Fibroblast of the aortic adventitia (primary cell): ENCODE measurements around the gene ZNF212. TPM values are rescaled to one million over a fixed set of nuclear protein-coding genes. Genes with fewer than 3 reads are reported as not detected.

Experiments used
- DNase-seq: peaks from one replicate; pipeline ENCODE4 v3.0.0-alpha.2; 2010; ENCODE audit warnings: low read depth
- H3K4me3 ChIP-seq: 2 replicates; pipeline ENCODE4 v1.5.1; 2011; ENCODE audit warnings: low read depth, mild to moderate bottlenecking, control low read depth, low read length, moderate library complexity
- CTCF ChIP-seq: IDR thresholded peaks from 2 replicates; pipeline ENCODE4 v1.5.1; 2011; ENCODE audit warnings: mild to moderate bottlenecking, low read length, control low read depth, inconsistent platforms; ENCODE audit not compliant: insufficient read depth
- total RNA-seq: library from RNA; depleted of rRNA; stranded (reverse); fragments of >200 nt; gene quantifications from 2 replicates; pipeline ENCODE4 v1.2.3, GENCODE V29; 2012; ENCODE audit warnings: low replicate concordance

Gene ZNF212
- total RNA-seq, 1 donor, result 5.6 TPM

GRCh38 chr7:149291036-149291780 is 51.8 kb downstream of the ZNF212 start:
- no peak overlapping the region for H3K4me3 ChIP-seq
- no peak for TF ChIP-seq CTCF
- DNase-seq, result no peak

DNA sequence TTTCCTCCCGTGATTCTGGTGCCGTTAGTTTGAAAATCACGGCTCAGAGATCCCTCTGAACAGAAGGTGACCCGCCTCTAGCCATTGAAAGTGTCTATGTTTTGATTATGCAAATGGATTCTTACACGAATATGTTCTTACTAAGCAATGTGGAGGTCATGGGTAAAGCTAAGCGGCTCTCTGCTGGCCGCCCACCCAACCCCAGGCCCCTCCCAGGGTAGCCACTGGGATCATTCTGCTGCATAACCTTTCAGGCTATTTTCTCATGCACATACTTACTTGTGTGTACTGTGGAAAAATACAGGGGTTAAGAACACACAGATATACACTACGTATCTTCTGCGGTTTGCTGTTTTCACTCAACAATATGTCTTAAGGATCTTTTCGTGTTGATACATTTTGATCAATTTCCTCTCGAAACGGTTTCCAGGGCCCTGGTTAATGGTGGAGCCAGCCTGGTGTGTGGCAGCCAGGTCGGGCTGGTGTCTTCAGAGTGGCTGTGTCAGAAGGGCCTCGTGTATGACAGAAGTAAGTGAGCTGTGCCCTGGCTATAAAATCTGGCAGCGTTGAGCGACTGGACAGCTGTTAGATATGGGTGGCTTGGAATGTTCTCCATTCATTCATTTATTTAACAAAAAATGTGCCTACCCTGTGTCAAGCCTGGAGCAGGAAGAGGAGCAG is 52.5 kb downstream of the ZNF212 start:
- no peak for TF ChIP-seq CTCF
- DNase-seq, result no peak
- H3K4me3 ChIP-seq, result no peak overlapping the region

DNA sequence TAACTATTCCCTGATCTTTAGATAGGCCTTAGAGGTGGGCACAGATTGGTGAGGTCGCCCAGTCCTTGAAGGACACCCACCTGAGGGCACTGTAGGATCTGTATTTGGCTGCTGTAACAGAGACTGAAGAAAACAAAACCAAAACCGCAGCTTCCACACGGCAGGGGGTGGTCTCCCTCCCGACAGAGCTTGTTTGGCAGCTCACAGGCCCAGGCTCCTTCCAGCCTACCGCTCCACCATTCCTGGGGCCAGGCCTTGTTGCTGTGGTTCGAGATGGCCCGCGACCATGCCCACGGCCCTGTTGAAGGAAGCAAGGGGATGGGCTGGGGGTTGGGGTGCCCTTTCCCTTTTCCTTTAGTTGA is 53.0 kb downstream of the ZNF212 start:
- no peak for TF ChIP-seq CTCF
- H3K4me3 ChIP-seq, result no peak overlapping the region
- DNase-seq, result no peak

DNA sequence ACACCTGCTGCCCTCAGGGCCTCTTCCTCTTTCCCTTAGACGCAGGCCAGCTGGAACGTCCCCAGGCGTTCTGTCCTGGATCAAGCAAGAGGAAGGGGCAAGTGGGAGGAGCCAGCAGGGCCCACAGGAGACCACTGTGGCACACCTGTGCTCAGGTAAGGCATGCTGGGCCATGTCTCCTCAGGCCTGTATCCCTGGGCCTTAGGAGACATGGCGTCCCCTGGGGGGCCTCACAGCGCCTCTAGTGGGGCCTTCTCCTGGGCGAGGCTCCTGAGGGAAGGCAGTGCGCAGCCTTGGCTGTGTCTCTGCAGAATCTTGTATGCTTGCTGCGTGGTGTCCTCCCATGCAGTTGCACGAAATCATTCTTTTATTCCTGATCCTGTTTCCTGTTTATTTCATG is 53.9 kb downstream of the ZNF212 start:
- DNase-seq, result no peak
- TF ChIP-seq CTCF, result no peak
- H3K4me3 ChIP-seq, result no peak overlapping the region

GRCh38 chr7:149293946-149294633 is 54.6 kb downstream of the ZNF212 start:
- DNase-seq, result no peak
- no peak for TF ChIP-seq CTCF
- H3K4me3 ChIP-seq, result no peak overlapping the region

DNA sequence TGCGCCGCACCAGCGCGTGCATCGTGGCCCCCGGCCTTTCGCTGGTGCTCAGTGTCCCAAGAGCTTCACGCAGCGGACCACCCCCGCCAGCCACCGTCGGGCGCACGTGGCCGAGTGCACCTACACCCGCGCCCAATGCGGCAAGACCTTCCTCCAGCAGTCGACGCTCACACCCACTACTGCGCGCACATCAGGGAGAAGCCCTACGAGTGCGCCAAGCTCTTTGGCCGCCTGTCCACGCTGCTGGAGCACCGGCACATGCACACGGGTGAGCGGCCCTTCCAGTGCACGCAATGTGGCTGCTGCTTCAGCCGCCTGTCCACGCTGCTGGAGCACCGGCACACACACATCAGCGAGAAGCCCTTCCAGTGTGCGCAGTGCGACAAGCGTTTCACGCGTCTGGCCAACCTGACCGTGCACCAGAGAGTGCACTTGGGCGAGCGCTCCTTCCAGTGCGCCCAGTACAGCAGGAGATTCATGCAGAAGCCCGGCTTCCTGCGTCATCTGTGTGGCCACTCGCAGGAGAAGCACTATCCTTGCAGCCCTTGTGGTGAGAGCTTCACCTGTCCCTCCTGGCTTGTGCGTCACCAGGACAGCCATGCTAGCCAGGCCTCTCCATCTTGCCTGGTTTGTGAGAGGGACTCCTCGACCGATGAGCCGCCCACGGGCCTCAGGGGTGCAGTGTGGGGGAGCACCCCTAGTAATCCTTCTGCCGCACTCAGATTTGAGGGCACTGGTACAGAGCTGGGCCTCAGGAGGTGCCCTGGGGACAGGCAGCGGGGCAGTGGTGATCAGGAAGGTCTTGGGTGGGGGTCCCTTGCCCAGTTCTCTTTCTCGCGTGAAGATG is 55.4 kb downstream of the ZNF212 start:
- no peak overlapping the region for H3K4me3 ChIP-seq
- no peak for TF ChIP-seq CTCF
- DNase-seq, result no peak
